ENCODE data around the gene DENND2D. TPM values are rescaled to one million over a fixed set of nuclear protein-coding genes. Genes with fewer than 3 reads are reported as not detected.

DENND2D gene
- polyA plus RNA-seq, 1 donor from 2014 or later: not detected

DNA sequence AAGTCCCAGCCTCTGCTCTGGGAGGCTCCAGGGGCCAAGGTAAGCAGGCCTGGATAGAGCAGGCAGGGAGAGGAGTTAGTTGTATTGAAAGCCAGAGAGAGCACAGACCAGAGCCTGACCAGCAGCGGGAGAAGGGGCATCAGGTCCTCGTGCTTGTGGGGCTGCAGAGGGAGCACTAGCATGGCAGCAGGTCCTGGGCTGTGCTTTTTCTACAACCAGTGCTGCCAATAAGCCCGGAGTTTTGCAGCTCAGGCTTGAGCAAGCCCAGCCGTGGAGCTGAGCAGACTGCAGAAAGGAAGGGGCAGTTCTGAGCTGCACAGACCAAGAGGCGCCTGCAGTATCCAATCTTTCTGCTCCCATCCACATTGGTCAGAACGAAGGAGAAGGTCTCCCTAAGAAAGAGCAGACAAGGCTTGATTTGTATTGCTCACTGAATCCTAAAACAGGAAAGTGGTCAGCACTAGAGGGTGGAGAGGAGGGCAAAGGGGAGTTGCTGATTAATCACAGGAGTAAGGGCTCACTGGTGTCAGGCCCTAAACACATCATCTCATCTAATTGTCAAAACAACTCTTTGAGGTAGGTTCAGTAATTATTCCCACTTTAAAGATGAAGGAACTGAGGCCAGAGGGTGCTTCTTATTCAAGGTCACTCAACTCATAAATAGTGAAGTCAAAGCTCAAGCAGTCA, 2.7 kb downstream of the DENND2D start:
- Histone ChIP-seq H4K20me1 (ENCODE audit: insufficient read depth) (no peaks in the 10 kb centered on the region), H3K4me2 (ENCODE audit: low read length) (no peak overlapping the region), H3K36me3 (ENCODE audit: insufficient read depth, low read length) (no peaks in the 10 kb centered on the region), H3K79me2 (replicated peaks; ENCODE audit: insufficient read depth, low read length) (no peaks in the 10 kb centered on the region), H3K4me3 (ENCODE audit: low read length) (no peak overlapping the region), H3K9me3 (ENCODE audit: low read length) (no peaks in the 10 kb centered on the region), H3K9me2 (ENCODE audit: insufficient read depth, low read length) (no peaks in the 10 kb centered on the region), H3K27ac (ENCODE audit: low read length) (no peak overlapping the region), H3K27me3 (ENCODE audit: insufficient read depth, low read depth, low read length) (peaks cover 4% of the 10 kb centered on the region), H2AFZ (ENCODE audit: low read depth, low read length) (no peak overlapping the region), H3F3A (ENCODE audit: insufficient read depth, low read length, poor library complexity, severe bottlenecking) (no peaks in the 10 kb centered on the region), H3K9ac (ENCODE audit: low read length) (no peak overlapping the region)
- TF ChIP-seq RAD21 (conservative IDR thresholded peaks at IDR 0.05) (no peak), TAF1 (IDR thresholded peaks at IDR 0.05; ENCODE audit: low read depth) (no peak), MXI1 (conservative IDR thresholded peaks at IDR 0.05; ENCODE audit: poor library complexity, severe bottlenecking) (no peak), SMC3 (conservative IDR thresholded peaks at IDR 0.05; ENCODE audit: poor library complexity) (no peak), CTCF (IDR thresholded peaks at IDR 0.05; ENCODE audit: poor library complexity, severe bottlenecking) (no peak), POLR2AphosphoS5 (IDR thresholded peaks at IDR 0.05) (no peak), EZH2 (IDR thresholded peaks at IDR 0.05; ENCODE audit: borderline replicate concordance, insufficient read depth, low read length, poor library complexity, severe bottlenecking) (no peak), EP300 (conservative IDR thresholded peaks at IDR 0.05; ENCODE audit: poor library complexity, severe bottlenecking) (no peak)
- TF ChIP-seq, protein P1, sequence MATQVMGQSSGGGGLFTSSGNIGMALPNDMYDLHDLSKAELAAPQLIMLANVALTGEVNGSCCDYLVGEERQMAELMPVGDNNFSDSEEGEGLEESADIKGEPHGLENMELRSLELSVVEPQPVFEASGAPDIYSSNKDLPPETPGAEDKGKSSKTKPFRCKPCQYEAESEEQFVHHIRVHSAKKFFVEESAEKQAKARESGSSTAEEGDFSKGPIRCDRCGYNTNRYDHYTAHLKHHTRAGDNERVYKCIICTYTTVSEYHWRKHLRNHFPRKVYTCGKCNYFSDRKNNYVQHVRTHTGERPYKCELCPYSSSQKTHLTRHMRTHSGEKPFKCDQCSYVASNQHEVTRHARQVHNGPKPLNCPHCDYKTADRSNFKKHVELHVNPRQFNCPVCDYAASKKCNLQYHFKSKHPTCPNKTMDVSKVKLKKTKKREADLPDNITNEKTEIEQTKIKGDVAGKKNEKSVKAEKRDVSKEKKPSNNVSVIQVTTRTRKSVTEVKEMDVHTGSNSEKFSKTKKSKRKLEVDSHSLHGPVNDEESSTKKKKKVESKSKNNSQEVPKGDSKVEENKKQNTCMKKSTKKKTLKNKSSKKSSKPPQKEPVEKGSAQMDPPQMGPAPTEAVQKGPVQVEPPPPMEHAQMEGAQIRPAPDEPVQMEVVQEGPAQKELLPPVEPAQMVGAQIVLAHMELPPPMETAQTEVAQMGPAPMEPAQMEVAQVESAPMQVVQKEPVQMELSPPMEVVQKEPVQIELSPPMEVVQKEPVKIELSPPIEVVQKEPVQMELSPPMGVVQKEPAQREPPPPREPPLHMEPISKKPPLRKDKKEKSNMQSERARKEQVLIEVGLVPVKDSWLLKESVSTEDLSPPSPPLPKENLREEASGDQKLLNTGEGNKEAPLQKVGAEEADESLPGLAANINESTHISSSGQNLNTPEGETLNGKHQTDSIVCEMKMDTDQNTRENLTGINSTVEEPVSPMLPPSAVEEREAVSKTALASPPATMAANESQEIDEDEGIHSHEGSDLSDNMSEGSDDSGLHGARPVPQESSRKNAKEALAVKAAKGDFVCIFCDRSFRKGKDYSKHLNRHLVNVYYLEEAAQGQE (IDR thresholded peaks at IDR 0.05; ENCODE audit: borderline replicate concordance): no peak

DNA sequence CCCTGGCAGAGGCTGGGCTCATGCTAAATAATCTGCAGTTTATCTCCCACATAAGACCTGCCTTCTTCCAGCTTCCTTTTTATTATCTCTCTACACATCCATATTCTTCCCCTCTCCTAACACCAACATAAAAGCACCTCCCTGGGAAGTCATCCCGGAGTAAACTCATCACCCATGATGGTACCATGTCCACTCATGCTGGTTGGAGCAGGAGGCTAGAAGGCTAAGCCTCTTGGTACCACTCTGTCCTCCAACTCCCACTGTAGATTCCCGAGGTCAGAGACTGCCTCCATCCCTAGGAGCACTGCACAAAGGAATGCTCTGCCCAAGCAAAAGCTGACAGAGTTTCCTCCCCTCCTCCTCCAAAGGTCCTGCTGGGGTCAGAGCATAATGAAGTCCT, 4.2 kb downstream of the DENND2D start:
- Histone ChIP-seq H4K20me1 (ENCODE audit: insufficient read depth) (no peaks in the 10 kb centered on the region), H3K27ac (ENCODE audit: low read length) (no peak overlapping the region), H3K27me3 (ENCODE audit: insufficient read depth, low read depth, low read length) (no peaks in the 10 kb centered on the region), H3K9me2 (ENCODE audit: insufficient read depth, low read length) (no peaks in the 10 kb centered on the region), H3K79me2 (replicated peaks; ENCODE audit: insufficient read depth, low read length) (no peaks in the 10 kb centered on the region), H2AFZ (ENCODE audit: low read depth, low read length) (no peak overlapping the region), H3K4me3 (ENCODE audit: low read length) (no peak overlapping the region), H3F3A (ENCODE audit: insufficient read depth, low read length, poor library complexity, severe bottlenecking) (no peaks in the 10 kb centered on the region), H3K9ac (ENCODE audit: low read length) (no peak overlapping the region), H3K4me2 (ENCODE audit: low read length) (no peak overlapping the region), H3K36me3 (ENCODE audit: insufficient read depth, low read length) (no peaks in the 10 kb centered on the region), H3K9me3 (ENCODE audit: low read length) (no peaks in the 10 kb centered on the region)
- TF ChIP-seq POLR2AphosphoS5 (IDR thresholded peaks at IDR 0.05): no peak
- TF ChIP-seq CTCF (IDR thresholded peaks at IDR 0.05; ENCODE audit: poor library complexity, severe bottlenecking): no peak
- no peak for TF ChIP-seq EP300 (conservative IDR thresholded peaks at IDR 0.05; ENCODE audit: poor library complexity, severe bottlenecking)
- no peak for TF ChIP-seq MXI1 (conservative IDR thresholded peaks at IDR 0.05; ENCODE audit: poor library complexity, severe bottlenecking)
- TF ChIP-seq EZH2 (IDR thresholded peaks at IDR 0.05; ENCODE audit: borderline replicate concordance, insufficient read depth, low read length, poor library complexity, severe bottlenecking): no peak
- no peak for TF ChIP-seq SMC3 (conservative IDR thresholded peaks at IDR 0.05; ENCODE audit: poor library complexity)
- TF ChIP-seq RAD21 (conservative IDR thresholded peaks at IDR 0.05): no peak

Measured in neural cell (in vitro differentiated cells).